Hindlimb muscle (tissue), 1 donor: ENCODE measurements around the gene PTPRJ. TPM values are rescaled to one million over a fixed set of nuclear protein-coding genes. Genes with fewer than 3 reads are reported as not detected.
"Not testable (repeated sequence)": the region's sequence is repeated elsewhere in the genome, so short reads cannot be mapped to it uniquely, and the experiment has no call there.

Experiments
- DNase-seq: peaks from one replicate; pipeline ENCODE4 v3.0.0-alpha.2; 2013
- polyA plus RNA-seq: library from polyadenylated mRNA; unstranded; fragments of 120-200 nt; gene quantifications from one replicate; pipeline ENCODE4 v1.2.1, GENCODE V29; 2013; ENCODE audit not compliant: insufficient read length

Gene PTPRJ
- polyA plus RNA-seq, 1 donor: 3.2 TPM

DNA sequence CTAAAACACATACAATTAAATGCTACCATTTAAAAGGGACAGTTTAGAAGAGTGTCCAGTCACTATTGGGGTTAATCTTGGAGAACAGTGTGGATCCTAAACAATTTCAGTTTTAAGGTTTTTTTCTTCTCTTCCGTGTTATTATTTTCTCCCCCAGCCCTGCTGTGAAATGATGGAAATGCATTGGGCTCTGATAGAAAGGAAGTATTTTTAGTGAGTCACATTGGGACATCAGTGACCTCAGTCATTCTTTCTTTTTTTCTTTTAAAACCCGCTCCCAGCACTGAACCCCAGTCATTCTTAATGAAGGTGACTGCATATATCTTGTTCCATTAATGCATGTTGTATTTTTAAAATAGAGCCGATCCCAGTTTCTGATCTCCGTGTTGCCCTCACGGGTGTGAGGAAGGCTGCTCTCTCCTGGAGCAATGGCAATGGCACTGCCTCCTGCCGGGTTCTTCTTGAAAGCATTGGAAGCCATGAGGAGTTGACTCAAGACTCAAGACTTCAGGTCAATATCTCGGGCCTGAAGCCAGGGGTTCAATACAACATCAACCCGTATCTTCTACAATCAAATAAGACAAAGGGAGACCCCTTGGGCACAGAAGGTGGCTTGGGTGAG, 143.0 kb downstream of the PTPRJ start:
- no peak for DNase-seq

DNA sequence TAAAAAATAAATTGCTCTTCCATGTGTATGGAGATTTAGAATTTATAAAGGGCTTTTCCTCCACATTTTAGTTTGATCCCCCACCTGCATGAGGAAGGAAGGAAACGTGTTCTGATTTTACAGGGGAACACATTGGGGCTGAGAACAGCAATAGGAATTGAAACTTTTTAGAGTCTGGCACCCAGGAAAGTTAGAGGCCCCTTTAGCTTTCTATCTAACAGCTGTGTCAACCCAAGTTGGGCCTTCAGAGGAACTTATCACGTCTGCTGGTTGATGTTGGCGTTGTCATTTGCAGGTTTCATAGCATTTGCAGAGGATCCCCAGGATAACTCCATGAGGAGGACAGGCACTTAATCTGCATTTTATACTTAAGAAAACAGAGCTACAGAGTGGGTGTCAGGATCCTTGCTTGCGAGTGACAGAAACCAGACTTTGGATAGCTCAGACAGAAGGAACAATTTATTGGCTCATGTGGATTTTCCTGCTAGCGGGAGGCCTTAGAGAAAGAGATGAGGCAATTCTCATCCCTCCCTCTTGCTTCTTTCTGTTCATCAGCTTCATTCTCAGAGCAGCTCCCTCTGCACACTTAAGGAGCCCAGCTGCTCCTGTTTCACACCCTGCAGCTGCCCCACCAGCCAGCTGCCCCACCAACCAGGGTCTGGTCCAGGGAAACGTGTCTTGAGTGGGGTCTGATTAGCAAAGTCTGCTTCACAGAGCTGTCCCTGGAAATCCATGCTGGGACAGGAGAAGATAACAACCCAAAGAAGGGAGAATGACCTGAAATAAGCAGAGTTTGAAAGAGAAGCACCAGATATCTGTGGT, 143.8 kb downstream of the PTPRJ start:
- no peak for DNase-seq

DNA sequence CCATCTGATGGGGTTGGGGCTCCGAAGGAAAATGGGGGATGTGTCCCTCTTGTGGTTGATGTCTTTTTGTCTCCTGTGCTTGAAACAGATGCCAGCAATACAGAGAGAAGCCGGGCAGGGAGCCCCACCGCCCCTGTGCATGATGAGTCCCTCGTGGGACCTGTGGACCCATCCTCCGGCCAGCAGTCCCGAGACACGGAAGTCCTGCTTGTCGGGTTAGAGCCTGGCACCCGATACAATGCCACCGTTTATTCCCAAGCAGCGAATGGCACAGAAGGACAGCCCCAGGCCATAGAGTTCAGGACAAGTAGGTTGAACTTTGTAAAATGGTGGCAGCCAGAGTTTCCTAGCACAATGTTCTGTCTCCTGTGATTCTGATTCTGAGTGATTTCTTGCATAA, 144.5 kb downstream of the PTPRJ start:
- DNase-seq: no peak

GRCh38 chr11:48125866-48126265, 145.5 kb downstream of the PTPRJ start:
- DNase-seq: no peak

DNA sequence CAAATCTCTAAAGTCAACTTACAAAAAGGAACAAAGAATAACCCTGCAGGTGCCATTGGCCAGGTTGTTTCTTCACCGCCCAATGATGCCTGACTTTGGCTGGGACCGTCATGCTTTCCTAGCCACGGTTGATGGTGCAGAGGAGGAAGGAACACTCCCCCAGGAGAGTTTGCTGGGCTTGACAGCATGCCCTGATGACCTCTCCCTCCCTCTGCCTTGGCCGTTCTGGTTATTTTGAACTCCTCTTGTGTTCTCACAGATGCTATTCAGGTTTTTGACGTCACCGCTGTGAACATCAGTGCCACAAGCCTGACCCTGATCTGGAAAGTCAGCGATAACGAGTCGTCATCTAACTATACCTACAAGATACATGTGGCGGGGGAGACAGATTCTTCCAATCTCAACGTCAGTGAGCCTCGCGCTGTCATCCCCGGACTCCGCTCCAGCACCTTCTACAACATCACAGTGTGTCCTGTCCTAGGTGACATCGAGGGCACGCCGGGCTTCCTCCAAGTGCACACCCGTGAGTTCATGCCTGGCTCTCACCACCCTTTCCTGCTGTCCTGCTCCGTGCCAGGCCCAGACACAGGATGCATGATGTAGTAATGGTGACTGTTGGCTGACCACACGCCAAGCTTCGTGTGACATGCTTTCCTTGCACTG, 147.3 kb downstream of the PTPRJ start:
- no peak for DNase-seq

GRCh38 chr11:48129697-48130395, 149.5 kb downstream of the PTPRJ start:
- no peak for DNase-seq

- no peak for DNase-seq
These were observed 154.0 kb downstream of the PTPRJ start for GRCh38 chr11:48134221-48134922.

DNA sequence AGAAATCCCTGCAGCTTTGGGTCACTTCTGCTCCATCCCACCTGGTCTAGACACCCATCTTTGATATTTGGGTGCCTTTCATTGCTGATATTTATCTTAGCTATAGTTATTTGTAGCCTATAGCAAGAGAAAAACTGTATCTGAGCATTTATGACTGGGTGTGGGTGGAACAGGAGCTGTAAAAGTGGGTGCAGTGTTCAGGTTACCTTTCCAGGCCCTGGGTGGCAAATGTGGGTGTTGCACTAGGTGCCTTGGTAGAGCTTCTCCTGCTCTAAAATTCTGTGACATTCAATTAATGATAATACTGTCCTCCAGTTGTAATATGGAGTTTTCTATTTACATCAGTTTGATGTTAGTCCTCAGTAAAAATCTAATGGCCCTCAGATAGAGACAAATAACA, 157.9 kb downstream of the PTPRJ start:
- no peak for DNase-seq

- not testable (repeated sequence) for DNase-seq
These were observed 159.5 kb downstream of the PTPRJ start for GRCh38 chr11:48139896-48140295.

DNA sequence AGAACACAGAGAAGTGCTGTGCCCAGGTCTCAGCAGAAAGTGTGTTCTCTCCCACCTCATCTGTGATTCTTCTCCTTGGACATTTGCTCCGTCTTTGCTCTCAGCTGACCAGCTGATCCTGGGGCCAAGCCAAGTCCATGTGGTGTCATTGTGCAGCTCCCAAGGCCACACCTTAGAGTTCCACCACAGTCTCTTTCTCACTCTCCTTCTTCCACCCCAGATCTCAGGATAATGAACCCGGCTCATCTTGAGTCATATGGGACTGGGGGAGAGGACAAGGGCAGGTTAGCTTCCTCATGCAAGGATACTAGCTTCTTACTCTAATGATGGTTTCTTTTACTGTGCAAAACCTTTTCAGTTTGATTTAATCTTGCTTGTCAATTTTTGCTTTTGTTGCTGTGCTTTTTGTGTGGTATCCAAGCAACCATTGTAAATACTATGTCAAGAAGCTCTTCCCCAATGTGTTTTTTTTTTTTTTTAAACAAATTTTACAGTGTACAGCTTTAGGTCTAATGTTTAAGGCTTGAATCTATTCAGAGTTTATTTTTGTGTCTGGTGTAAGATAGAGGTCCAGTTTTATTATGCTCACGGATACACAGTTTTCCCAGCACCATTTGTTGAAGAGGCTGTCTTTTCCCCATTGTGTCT, 161.2 kb downstream of the PTPRJ start:
- no peak for DNase-seq

- no peak for DNase-seq
These were observed 162.5 kb downstream of the PTPRJ start for GRCh38 chr11:48142889-48143288.

DNA sequence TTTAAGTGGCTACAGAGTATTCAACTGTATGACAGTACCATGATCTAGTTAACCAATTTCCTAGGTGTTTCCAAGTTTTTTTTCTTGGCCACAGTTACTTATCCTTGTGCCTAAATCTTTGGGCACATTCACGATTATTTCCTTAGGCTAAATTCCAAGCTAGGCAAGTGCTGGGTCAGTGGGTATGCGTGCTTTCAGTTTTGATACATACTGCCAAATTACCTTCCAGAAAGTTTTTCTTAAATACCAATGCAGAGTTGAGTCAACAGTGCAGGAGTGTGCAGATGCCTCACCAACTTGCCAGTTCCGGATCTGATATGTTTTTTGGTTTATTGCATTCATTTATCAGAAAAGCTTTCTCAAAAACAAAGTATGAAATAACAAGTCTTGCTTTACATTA, 168.4 kb downstream of the PTPRJ start:
- DNase-seq: no peak

DNA sequence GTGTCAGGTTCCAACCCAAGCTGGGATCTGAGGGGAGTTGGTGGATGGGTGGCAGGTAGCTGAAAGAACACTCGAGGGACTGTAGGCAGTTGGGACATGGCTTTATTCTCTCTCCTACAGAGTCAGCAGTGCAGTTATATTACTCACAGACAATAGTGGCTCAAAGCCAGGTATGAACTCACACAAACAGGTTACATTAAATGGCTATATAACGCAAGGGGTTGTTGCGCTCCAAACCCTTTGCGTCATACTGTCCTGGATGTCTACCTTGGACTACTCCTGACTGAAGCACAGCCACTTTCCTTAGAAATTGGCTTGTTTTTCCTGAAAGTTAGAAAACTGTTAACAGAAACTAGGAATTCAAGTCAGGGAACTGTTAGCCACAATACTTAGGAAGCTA, 169.9 kb downstream of the PTPRJ start:
- no peak for DNase-seq

- no peak for DNase-seq
These were observed 173.8 kb downstream of the PTPRJ start for GRCh38 chr11:48154151-48154550.

DNA sequence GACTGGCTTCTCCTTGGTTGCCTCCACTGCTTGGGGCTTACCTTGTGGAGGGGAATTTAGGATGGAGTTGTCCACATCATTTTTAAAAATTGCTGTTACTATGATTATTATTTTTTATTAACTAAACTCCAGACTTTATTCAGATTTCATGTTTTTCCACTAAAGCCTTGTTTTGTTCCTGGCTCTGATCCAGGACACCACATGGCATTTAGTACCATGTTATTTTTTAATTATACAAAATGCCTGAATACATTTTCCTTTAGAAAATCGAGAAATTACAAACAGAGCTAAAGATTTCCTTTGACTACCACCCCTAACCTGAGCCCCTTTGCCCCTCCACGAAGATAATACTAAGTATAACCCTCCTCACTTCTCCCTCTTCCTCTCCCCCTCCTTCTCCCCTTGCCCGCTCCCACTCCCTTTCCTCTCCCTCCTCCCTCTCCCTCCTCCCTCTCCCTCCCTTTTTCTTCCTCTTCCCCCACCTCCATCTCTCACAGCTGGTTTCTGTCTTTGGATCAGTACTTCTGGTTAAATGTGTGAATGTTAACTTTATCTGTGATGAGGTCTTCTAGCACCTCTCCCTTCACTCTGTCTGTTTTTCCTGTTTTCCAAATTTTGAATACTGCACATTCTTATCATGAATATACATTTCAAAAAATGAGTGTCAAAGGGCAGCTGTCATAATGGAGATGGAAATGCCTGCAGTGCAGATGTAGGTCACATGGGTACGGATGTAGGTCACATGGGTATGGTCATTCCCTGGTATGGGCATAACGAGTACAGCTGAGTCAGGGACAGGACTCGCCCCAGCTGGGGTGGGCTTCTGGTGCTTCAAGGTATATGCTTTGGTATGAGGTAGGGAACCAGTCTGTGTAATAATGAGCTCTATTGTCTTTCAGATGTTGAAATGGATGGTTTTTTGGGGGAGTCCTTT, 181.9 kb downstream of the PTPRJ start:
- no peak for DNase-seq

GRCh38 chr11:48162885-48163268, 182.5 kb downstream of the PTPRJ start:
- DNase-seq: no peak

GRCh38 chr11:48163360-48164100, 183.2 kb downstream of the PTPRJ start:
- DNase-seq: no peak

GRCh38 chr11:48164836-48165235, 184.5 kb downstream of the PTPRJ start:
- DNase-seq: no peak

GRCh38 chr11:48165426-48165825, 185.1 kb downstream of the PTPRJ start:
- DNase-seq: no peak

- DNase-seq: no peak
These were observed 187.0 kb downstream of the PTPRJ start for GRCh38 chr11:48167380-48167779.
